GM21515 (cell line): ENCODE results near the gene ATG2B.

Experiments
- ATAC-seq: cut with Tn5 transposase; IDR thresholded peaks from one replicate; pipeline ENCODE4 v1.9.1; 2021; ENCODE audit not compliant: unreplicated experiment

ATG2B gene, protein sequence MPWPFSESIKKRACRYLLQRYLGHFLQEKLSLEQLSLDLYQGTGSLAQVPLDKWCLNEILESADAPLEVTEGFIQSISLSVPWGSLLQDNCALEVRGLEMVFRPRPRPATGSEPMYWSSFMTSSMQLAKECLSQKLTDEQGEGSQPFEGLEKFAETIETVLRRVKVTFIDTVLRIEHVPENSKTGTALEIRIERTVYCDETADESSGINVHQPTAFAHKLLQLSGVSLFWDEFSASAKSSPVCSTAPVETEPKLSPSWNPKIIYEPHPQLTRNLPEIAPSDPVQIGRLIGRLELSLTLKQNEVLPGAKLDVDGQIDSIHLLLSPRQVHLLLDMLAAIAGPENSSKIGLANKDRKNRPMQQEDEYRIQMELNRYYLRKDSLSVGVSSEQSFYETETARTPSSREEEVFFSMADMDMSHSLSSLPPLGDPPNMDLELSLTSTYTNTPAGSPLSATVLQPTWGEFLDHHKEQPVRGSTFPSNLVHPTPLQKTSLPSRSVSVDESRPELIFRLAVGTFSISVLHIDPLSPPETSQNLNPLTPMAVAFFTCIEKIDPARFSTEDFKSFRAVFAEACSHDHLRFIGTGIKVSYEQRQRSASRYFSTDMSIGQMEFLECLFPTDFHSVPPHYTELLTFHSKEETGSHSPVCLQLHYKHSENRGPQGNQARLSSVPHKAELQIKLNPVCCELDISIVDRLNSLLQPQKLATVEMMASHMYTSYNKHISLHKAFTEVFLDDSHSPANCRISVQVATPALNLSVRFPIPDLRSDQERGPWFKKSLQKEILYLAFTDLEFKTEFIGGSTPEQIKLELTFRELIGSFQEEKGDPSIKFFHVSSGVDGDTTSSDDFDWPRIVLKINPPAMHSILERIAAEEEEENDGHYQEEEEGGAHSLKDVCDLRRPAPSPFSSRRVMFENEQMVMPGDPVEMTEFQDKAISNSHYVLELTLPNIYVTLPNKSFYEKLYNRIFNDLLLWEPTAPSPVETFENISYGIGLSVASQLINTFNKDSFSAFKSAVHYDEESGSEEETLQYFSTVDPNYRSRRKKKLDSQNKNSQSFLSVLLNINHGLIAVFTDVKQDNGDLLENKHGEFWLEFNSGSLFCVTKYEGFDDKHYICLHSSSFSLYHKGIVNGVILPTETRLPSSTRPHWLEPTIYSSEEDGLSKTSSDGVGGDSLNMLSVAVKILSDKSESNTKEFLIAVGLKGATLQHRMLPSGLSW (N-terminal part only)

GRCh38 chr14:96362965-96363750, at the start of gene ATG2B, which contains the start of gene GSKIP:
Gene ATG2B (minus strand): TSS chr14:96363341. CDS start chr14:96362976, 365 bp downstream.
Gene GSKIP (plus strand): TSS chr14:96363526. CDS start chr14:96382248, 18,722 bp downstream.
- peak; percentile 69 for ATAC-seq

- ATAC-seq = no peak
Measured at GRCh38 chr14:96410119-96410518, 47.0 kb upstream of the ATG2B start.

- ATAC-seq = no peak
Measured at GRCh38 chr14:96409701-96410100, 46.6 kb upstream of the ATG2B start.

DNA sequence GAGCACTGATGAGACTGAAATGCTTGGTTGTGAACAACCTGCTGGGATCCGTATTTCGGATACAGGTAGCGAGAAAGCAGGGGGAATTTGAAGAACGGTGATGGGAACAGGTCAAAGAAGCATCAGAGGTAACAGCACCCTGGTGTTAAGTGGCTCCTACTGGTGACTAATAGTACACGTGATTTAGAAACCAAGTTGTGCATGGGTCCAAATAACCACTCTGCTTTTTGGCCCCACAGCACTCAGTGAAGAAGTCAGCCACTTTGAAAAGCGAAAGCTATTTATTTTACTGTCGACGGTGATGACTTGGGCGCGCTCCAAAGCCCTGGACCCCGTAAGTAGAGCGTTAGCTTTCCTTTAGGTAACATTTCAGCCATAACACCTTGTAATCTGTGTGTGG, 45.5 kb upstream of the ATG2B start:
- ATAC-seq = no peak

DNA sequence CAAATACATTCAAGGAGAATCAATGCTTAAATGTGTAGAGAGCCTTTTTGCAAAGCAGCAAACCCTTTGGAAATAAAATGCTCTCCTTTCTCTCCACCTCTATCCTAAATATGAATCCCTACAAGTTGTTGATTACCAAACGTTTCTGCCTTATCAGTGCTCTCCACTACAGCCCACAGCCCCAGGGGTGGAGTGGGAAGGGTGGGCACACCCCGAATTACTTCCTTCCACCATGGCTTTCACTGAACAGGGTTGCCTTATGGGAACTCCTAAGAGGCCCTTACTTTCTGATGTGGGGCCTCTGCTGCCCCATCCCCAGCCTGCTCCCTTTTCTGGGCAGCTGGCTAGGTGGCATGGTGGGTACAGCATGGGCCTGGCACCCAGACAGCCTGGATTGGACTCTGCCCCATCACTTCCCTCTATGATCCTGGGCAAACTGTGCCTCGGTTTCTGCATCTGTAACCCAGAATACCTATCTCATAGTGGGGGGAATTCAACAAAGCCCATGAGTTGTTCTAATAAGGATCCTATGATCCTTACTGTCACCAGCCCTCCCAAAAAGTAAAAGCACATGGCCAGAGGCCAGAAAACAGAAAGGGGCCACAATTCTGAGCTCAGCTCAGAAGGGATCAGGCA, 44.9 kb upstream of the ATG2B start:
- ATAC-seq = no peak

- ATAC-seq = no peak
Measured at GRCh38 chr14:96405677-96406076, 42.5 kb upstream of the ATG2B start.

- ATAC-seq = no peak
Measured at GRCh38 chr14:96403409-96403808, 40.3 kb upstream of the ATG2B start.

GRCh38 chr14:96400495-96400894, 37.4 kb upstream of the ATG2B start:
- no peak for ATAC-seq

GRCh38 chr14:96399405-96399804, 36.3 kb upstream of the ATG2B start:
- no peak for ATAC-seq

- ATAC-seq = no peak
Measured at GRCh38 chr14:96398921-96399320, 35.8 kb upstream of the ATG2B start.

DNA sequence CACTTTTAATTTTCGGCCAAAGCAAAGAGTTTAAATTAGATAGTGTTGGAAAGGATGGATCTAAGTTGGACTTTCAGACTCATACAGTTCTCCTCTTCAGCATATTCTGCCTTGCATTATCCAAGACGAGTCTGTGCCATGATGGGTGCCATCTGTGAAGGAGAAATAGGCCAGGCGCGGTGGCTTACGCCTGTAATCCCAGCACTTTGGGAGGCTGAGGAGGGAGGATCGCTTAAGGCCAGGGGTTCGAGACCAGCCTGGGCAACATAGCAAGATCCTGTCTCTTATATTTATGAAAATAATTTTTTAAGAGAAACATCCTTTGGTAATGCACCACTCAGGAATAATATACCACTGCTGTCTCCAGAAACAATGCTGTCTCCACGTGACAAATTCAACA, 35.3 kb upstream of the ATG2B start:
- no peak for ATAC-seq

DNA sequence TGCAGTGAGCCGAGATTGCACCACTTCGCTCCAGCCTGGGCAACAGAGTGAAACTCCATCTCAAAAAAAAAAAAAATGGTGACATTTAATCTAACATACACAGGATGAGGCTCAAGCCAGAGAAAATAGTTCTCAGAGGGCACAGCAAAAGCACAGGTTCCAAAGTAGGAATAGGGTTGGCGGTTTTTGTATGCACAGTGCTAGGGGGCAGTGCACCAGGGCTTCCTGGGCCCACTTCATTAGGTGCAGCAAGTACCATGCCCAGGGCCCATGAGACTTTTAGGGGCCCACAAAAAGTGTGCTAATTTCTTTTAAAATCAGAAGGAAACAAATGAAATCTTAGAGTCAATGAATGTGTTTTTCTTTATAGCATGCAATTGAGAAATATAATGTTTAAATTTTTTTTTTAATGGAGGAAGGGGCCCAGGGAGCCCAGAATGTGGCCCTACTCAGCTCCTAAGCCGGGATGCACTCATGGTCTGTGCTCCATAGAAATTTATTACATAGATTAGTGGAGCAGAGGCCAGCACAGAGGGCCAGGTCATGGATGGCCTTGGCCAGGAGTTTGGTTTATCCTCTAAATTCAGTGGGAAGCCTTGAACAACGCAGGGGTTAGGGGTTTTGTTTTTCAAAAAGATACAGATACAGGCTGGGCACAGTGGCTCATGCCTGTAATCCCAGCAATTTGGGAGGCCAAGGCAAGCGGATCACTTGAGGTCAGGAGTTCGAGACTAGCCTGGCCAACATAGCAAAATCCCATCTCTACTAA, 31.1 kb upstream of the ATG2B start:
- no peak for ATAC-seq

DNA sequence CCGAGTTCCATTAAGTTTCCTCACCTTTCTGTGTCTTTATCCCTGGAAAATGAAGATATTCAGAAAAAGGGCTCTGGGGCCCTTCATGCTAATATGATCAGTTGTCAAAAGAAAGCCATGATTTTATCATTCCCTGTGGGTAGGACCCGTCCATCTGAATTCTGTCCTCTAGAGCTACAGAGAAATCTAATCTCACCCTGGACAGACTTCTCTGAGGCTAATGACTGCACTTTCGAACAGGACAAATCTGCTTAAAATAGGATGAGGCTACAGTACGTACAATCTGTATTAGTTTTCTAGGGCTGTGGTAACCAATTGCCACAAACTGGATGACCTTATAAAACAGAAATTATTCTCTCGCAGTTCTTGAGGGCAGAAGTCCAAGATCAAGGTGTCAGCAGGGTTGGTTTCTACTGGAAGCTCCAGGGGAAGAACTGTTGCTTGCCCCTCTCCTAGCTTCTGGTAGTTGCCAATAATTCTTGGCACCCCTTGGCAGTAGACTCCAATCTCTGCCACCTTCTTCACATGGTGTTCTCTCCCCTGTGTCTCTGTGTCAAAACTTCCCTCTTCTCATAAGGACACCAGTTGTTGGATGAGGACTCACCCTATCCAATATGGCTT, 30.0 kb upstream of the ATG2B start:
- no peak for ATAC-seq

DNA sequence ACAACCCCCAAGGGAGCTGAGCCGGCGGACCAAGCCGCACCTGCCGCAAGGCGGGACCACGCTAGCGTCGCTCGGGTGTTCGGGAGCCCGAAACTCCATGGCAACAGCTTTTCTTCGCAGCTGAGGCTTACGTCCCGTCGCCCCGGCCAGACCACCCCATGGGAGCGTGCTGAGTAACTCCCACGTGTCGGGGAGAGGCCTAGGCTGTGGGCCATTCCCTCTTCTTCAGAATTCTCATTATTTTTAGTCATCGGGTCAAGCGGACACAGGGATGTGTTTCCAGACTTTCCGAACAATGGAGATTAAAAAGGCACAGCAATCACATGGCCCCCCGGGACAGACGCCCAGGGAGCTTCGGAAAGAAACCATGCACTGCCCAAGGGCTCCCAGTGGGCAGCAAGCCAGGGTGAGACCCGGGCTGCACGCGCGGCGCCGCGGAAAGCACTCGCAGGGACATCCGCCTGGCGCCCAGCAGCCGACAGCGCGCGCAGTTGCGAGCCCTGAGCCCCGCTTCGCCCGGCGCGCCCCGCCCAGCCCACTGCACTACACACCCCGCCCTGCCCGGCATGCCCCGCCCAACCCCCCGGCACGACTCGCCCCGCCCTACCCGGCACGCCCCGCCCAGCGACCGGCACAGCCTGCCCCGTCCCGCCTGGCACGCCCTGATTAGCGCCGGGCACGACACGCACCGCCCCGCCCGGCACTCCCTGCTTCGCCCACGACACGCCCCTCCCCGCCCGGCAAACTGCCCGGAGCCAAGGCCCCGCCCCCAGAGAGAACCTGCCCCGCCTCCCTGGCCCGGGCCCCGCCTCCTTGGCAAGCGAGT, 28.4 kb upstream of the ATG2B start:
- peak; percentile 80 for ATAC-seq

- ATAC-seq = no peak
Measured at GRCh38 chr14:96390965-96391292, 27.8 kb upstream of the ATG2B start.

- no peak for ATAC-seq
Measured at GRCh38 chr14:96385385-96385784, 22.2 kb upstream of the ATG2B start.

GRCh38 chr14:96384740-96385139, 21.6 kb upstream of the ATG2B start:
- no peak for ATAC-seq

DNA sequence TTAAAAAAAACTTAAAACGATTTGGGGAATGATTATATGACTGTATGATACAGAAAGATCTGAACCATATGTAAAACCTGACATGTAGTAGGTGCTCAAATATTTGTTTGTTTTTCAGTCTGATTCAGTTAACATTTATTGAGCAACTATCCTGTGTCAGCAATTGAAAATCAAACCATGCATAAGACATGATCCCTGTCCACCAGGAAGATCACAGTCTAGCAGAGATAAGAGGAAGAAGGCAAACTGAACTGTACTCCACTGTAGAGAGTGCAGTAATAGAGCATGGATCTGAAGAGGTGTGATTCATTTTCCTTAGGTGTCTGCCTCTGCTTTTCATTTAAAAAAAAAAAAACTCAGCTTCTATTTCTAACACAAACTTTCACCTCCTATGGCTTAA, 20.9 kb upstream of the ATG2B start:
- ATAC-seq = no peak
